A172 (cell line): ENCODE measurements around the gene BSND. TPM values are rescaled to one million over a fixed set of nuclear protein-coding genes. Genes with fewer than 3 reads are reported as not detected.

Source experiments
- DNase-seq: peaks from one replicate; pipeline ENCODE4 v3.0.0-alpha.2; 2015; ENCODE audit warnings: low spot score
- total RNA-seq: library from RNA; depleted of rRNA; stranded (reverse); fragments of >200 nt; shearing (Covaris generic); gene quantifications from 2 replicates; pipeline ENCODE4 v1.2.3, GENCODE V29; 2014; rRNA removed

BSND gene
- total RNA-seq, 1 experiment from 2014 or later = not detected

- peak; percentile 10 for DNase-seq
Measured at GRCh38 chr1:55060133-55060999, 61.6 kb downstream of the BSND start.

- DNase-seq = no peak
Measured at GRCh38 chr1:55061000-55061705, 62.4 kb downstream of the BSND start.

Other genes with a start within 250 kb of the BSND start
- 4.1 and 6.7 TPM in 2 replicates for gene PARS2, start 234.4 kb upstream of the BSND start, total RNA-seq
- not detected in 2 replicates for gene TTC22, start 197.6 kb upstream of the BSND start, total RNA-seq
- 51.3 and 82.1 TPM in 2 replicates for gene DHCR24, start 111.7 kb upstream of the BSND start, total RNA-seq
- gene TMEM61, start 18.3 kb upstream of the BSND start, total RNA-seq = not detected in 2 replicates
- gene PCSK9, start 40.6 kb downstream of the BSND start, total RNA-seq = not detected in 2 replicates
- gene USP24, start 216.4 kb downstream of the BSND start, total RNA-seq = 20.6 and 22.1 TPM in 2 replicates